ENCODE results near the gene SMIM13. TPM values are rescaled to one million over a fixed set of nuclear protein-coding genes. Genes with fewer than 3 reads are reported as not detected.
"Not testable (repeated sequence)": the region's sequence is repeated elsewhere in the genome, so short reads cannot be mapped to it uniquely, and the experiment has no call there.

The SMIM13 gene
- total RNA-seq, 4 donors from 2014 or later: 5.3 to 7.8 (median 7.1) TPM

GRCh38 chr6:11113038-11113437 is 19.4 kb downstream of the SMIM13 start:
- no peak overlapping the region for H3K27ac ChIP-seq
- H3K4me3 ChIP-seq (replicated peaks in 1 of 3): no peak overlapping the region
- TF ChIP-seq CTCF (IDR thresholded peaks at IDR 0.05) (no peak), POLR2A (IDR thresholded peaks at IDR 0.05) (no peak)
- intact Hi-C loops (cut with DNase I): no loop called here
- no peaks in the 10 kb centered on the region for H3K4me1 ChIP-seq
- DNase-seq: no peak
- 94 to 96% methylated on average over 4 of the region's 4 CpGs for WGBS, 2 donors
- H3K9me3 ChIP-seq: no peaks in the 10 kb centered on the region
- H3K36me3 ChIP-seq: no peaks in the 10 kb centered on the region
- no peaks in the 10 kb centered on the region for H3K27me3 ChIP-seq

- H3K36me3 ChIP-seq; H3K4me1 ChIP-seq; H3K27me3 ChIP-seq; intact Hi-C loops (cut with DNase I); H3K4me3 ChIP-seq (replicated peaks in 1 of 3); H3K27ac ChIP-seq; H3K9me3 ChIP-seq; DNase-seq: not testable (repeated sequence)
- WGBS, 2 donors: 88 to 89% methylated on average over 11 of the region's 11 CpGs
Measured at GRCh38 chr6:11115808-11116536, 22.3 kb downstream of the SMIM13 start.

GRCh38 chr6:11120271-11121005 is 26.8 kb downstream of the SMIM13 start:
- Histone ChIP-seq H3K9me3 (no peaks in the 10 kb centered on the region), H3K36me3 (no peaks in the 10 kb centered on the region), H3K4me1 (no peaks in the 10 kb centered on the region), H3K27me3 (no peaks in the 10 kb centered on the region), H3K4me3 (replicated peaks in 1 of 3) (no peak overlapping the region), H3K27ac (no peak overlapping the region)
- TF ChIP-seq CTCF (IDR thresholded peaks at IDR 0.05): no peak
- TF ChIP-seq POLR2A (IDR thresholded peaks at IDR 0.05): no peak
- DNase-seq: no peak
- WGBS, 2 donors: 85 to 87% methylated on average over 4 of the region's 4 CpGs
- intact Hi-C loops (cut with DNase I): no loop called here

DNA sequence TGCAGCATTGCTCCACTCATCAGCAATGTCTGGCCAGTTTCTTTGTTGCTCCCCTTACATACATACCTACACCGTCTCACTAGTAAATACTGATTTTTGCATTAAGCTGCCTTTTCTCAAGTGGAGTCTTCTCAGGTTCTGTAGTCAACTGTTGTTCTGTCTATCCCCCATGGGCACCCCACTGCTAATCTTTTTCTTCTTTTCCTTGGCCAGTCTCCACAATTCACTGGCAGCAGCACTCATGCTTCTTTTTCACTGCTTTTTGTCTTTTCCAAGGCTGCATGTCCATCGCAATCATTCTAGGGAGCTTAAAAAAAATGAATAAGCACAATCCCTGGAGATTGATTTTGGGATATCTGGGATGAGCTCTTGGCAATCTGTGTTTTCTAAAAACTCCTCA is 28.2 kb downstream of the SMIM13 start:
- intact Hi-C loops (cut with DNase I): no loop called here
- 77 to 88% methylated on average over 2 of the region's 2 CpGs for WGBS, 2 donors
- H3K27me3 ChIP-seq: no peaks in the 10 kb centered on the region
- no peak overlapping the region for H3K27ac ChIP-seq
- no peak for DNase-seq
- no peaks in the 10 kb centered on the region for H3K36me3 ChIP-seq
- TF ChIP-seq POLR2A (IDR thresholded peaks at IDR 0.05) (no peak), CTCF (IDR thresholded peaks at IDR 0.05) (no peak)
- H3K9me3 ChIP-seq: no peaks in the 10 kb centered on the region
- no peak overlapping the region for H3K4me3 ChIP-seq (replicated peaks in 1 of 3)
- no peaks in the 10 kb centered on the region for H3K4me1 ChIP-seq

- Histone ChIP-seq H3K36me3 (no peaks in the 10 kb centered on the region), H3K27ac (no peak overlapping the region), H3K27me3 (no peaks in the 10 kb centered on the region), H3K4me1 (no peaks in the 10 kb centered on the region), H3K9me3 (no peaks in the 10 kb centered on the region), H3K4me3 (replicated peaks in 1 of 3) (no peak overlapping the region)
- intact Hi-C loops (cut with DNase I): no loop called here
- no peak for DNase-seq
- no peak for TF ChIP-seq CTCF (IDR thresholded peaks at IDR 0.05)
- no peak for TF ChIP-seq POLR2A (IDR thresholded peaks at IDR 0.05)
- 90 to 93% methylated on average over 1 of the region's 1 CpG for WGBS, 2 donors
Measured at GRCh38 chr6:11122380-11122779, 28.7 kb downstream of the SMIM13 start.
